Gastrocnemius medialis (tissue), 4 donors: ENCODE measurements around the gene RERE.
"Not testable (repeated sequence)": the region's sequence is repeated elsewhere in the genome, so short reads cannot be mapped to it uniquely, and the experiment has no call there.

ENCODE experiments used
- CTCF ChIP-seq, 5 experiments: fragments of 450-650 bp in 3 of 5; fragments of 200-600 bp in 2 of 5; sonication (generic) in 2 of 5; IDR thresholded peaks in 4 of 5; conservative IDR thresholded peaks in 1 of 5; 1 replicate in 4 of 5; 2 replicates in 1 of 5; pipeline ENCODE4 v1.5.1; 2016 to 2019; ENCODE audit warnings: antibody characterized with exemption in 5 of 5, mild to moderate bottlenecking in 3 of 5, moderate library complexity in 3 of 5
- POLR2A ChIP-seq, 2 donors: fragments of 450-650 bp; IDR thresholded peaks; one replicate each; pipeline ENCODE4 v1.6.1; 2017; ENCODE audit warnings: antibody characterized with exemption in 2 of 2, mild to moderate bottlenecking in 2 of 2, moderate library complexity in 2 of 2

- not testable (repeated sequence) for TF ChIP-seq CTCF (IDR thresholded peaks at IDR 0.05 in 4 of 5, conservative IDR thresholded peaks at IDR 0.05 in 1 of 5); POLR2A (IDR thresholded peaks at IDR 0.05)
These were observed 196.3 kb downstream of the RERE start for GRCh38 chr1:8621034-8621582.
